C4-2B (cell line): ENCODE data around the gene IFNA10.

Experiments used
- CTCF ChIP-seq: fragments of 450-650 bp; conservative IDR thresholded peaks from 2 replicates; pipeline ENCODE4 v1.5.1; 2017; ENCODE audit warnings: mild to moderate bottlenecking
- ZFX ChIP-seq: fragments of 450-650 bp; IDR thresholded peaks from 2 replicates; pipeline ENCODE4 v1.6.1; 2017

DNA sequence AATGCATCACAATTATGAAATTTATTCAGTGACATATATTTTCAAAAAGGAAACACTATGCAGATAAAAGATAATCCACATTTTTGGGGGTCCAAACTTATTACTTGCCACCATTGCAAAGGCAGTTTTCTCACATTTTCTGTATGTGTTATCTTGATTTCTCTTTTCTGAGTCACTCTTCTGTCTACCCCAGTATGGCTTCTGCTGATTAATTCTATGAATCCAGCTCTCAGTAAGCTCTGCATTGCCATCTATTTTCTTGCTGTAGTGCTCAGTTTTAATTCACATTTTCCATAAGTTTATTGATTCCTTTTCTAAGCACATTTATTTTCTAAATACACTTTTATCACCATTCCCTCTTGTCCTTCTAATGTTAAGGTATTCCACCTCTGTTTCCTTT lies 1.7 kb downstream of the IFNA10 start:
- TF ChIP-seq CTCF (no peak), ZFX (no peak)
